GM19324 (cell line): ENCODE data around the gene CUL1.

Experiments
- ATAC-seq: cut with Tn5 transposase; IDR thresholded peaks from one replicate; pipeline ENCODE4 v1.9.1; 2021; ENCODE audit warnings: mild to moderate bottlenecking, moderate library complexity; ENCODE audit not compliant: unreplicated experiment, low FRiP score

CUL1 gene

DNA sequence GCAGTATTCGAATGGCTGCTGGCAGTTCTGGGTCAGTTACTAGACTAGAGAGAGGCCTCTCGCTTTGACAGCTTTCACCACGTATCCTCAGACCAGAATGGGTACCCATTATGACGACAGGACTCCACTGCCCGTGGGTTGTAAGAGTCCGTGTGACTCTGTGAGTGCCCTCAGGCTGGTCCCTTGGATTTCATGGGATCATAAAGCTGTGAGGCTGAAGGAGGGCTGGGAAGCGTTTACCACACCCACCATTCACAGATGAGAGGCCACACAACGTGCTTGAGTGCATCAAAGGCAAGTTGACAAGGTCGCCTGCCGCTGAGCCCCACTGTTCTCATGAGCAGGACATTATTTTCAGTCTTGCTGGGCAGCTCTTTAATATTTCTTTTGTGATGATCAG is 98.1 kb downstream of the CUL1 start:
- ATAC-seq: no peak

DNA sequence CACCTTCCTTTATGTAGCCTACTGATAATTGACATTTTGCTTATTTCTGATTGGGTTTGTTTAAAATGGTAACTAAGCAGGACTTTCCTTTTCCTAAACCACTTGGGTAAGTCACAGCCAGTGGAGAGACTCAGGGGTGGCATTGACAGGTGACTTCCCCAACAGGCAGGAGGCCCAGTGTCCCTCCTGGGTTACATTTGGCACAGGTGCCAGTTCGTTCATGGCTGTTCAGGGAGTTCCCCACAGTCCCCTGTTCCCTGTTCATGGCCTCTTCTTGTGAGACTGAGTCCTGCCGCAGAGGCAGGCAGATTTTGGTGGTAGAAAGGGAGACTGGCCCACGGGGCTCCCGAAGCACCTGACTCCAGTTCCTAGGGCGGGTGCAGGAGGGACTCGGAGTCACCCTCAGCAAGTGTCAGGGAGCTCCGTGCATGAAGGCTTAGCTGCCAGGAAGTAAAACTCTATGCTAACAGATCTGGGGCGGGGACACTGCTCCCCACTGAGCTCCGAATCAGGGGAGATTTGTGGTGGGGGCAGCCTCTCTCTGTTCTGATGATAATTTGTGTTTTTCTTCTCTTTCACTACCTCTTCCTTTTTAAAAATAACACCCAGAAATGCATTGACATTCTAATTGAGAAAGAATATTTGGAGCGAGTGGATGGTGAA is 101.3 kb downstream of the CUL1 start:
- ATAC-seq: no peak

DNA sequence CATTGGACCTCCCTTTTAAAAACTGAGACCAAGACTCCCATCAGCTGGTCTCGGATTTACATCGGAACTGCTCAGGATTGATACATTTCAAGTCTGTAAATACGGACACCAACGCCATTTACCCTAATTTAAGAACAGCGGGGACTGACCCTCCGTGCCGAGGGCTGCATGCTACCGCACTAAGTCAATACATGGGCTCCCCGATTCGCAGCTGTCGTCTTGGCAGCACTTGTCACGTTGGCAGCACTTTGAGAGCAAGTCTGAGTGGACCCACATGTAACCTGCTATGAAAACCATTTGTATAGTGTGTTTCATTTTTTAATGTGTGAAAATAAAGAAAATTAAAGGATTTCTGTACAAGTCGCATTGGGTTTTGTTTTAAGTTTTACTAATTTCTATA is 102.0 kb downstream of the CUL1 start:
- no peak for ATAC-seq

DNA sequence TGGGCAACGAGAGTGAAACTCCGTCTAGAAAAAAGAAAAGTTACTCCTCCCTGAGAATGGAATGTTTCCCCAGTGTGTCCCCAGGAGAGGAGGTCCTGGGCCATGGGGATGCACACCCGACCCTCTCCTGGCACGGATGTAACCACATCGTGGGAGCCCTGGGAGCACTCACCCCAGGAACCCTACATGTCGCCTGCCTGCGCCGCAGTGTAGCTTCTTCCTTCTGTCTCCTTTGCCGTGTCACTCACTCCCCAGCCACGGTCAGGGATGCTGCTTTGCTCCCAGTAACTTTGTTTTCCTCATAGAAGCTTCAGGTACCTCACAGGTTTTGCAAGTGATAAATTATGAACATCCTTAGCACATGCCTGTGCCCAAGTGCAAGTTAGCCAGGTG is 103.4 kb downstream of the CUL1 start:
- ATAC-seq: no peak

DNA sequence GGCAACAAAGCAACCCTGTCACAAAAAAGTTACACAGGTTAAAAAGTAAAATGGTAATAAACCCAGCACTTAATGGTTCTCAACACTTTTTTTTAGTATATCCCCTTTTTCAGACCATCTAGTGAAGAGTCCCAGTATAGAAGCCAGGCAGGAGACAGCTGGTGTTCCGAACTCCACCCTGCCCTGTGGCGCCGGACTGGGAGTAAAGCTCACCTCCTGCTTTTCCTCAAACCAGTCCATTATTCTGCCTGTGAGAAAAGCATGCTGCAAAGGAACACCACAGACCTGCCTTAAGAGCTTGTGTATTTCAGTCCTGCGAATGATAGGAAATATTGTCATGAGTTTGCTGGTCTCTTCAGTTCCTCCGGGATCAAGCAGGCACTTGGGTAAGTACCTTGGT is 104.4 kb downstream of the CUL1 start:
- no peak for ATAC-seq

DNA sequence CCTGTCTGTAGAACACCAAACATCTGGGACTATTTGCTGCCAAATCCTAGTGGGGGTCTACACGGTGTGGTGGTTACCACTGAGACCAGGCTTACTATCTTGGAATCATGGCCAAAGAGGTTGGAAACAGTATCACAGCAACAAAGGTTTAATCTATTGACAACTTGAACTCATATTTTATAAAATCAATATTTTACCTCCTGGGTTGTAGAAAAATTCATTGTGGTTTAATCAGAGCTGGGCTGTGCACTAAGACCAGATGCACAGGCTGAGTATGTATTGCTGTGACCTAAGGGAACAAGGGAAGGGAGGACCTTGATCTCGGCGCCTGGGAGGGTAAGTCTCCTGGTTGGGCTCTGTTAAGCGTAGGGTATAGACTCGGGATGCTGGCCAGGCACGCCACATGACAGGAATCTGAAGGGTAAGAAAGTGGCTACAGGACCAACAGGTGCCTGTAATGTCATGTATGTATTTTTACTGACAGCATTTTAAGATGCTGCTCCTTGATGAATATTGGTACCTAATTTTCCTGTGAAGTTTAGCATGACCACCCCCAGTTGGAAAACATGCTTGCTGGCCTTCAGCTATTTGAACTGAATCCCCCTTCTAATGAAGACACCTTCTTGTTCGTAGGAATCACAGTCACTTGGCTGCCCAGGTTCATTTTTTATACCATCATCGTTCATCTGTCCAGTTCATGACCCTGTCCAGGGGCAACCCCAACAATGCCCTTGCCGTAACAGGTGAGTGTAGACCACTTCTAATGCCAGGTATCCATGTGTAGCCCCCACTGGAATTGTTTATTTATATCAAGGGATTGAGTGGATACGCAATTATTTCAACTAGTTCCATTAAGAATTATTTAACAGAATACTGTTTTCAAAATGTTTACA is 105.9 kb downstream of the CUL1 start:
- ATAC-seq: no peak

DNA sequence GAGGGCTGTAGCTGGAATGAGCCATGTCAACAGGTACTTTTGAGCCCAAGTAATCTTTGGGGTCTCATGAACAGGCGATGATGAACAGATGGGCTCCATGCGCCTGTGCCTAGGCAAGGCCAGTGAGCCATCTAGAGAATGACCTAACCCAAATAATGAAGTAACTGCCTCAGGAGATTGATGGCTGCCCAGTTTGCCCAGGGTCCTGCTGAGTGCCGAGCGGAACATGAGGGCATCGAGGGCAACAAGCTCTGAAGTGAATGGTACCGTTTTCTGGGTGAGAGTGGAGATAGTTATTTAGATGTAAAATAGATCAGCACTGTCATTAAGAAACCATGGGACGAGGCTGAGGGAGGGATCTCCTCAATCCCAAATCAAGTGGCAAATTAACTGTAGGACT is 107.5 kb downstream of the CUL1 start:
- ATAC-seq: no peak

DNA sequence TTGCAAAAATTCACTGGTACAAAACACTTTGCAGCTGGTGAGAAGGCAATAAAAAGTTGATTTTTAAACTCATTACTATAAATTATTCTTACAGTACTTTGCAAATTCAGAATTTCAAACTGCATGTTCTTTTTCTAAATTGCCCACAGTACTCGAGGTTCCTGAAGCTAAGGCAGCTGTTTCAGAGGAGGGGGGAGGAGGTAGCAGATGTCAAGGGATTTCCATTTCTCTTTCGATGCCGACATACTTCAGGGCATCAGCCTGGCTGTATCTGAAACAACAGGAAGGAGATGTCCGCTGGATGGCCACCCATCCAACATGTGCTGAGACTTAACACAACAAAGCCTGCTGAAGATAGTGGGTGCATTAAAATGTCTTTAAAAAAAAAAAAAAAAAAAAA is 108.7 kb downstream of the CUL1 start:
- ATAC-seq: no peak

DNA sequence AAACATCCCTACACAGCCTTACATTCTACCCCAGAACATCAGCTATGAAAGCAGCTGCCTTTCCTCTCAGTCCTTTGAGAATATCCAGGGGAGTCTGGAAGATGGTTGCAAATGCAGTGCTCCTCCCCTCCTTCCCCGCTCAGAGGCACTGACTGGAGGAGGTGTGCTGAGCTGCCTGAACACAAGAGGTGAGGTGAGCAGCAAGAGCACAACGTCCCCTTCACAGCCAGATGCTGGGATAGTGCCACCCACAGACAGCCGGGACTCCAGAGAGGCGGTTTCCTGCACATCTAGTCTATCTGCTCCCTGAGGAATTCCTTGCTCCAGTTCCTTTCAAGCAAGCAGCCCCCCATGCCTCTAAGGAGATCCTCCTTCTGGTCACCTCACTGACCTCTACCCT is 111.2 kb downstream of the CUL1 start:
- ATAC-seq: no peak

DNA sequence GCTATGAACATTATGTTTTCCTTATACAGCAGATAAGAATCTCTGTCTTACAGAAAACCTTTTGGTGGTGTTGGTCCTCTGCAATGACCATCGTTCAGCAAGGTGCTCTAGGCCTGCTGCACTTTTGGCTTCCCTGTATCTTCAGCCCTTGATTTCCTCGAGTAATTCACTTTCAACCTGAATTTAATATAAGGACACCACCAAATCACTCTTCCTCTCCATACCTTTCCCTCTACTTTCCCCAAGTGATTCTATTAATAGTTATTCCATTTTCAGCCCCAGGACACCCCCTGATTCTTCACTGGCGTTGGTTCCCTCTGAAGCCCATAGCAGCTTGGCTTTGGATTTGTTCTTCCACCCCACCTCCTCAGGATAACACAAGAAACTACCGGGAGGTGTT is 113.2 kb downstream of the CUL1 start:
- ATAC-seq: no peak

DNA sequence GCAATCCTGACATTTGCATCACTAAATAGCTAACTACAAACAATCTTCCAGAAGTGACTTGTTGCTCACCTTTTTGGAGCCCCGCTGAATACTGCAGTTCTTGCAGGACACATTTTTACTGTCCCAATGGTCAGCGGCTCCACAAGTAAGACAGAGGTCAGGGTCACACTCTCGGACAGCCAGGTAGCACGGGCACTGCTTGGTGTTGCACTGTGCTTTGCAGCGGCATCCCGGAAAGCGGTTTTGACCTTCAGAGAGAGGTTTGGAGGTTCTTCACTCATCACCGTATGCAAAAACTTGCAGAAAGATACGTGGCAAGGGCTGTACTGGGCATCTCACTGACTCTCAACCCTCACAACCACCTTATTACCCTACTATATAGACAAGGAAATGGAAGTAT is 115.2 kb downstream of the CUL1 start:
- no peak for ATAC-seq

DNA sequence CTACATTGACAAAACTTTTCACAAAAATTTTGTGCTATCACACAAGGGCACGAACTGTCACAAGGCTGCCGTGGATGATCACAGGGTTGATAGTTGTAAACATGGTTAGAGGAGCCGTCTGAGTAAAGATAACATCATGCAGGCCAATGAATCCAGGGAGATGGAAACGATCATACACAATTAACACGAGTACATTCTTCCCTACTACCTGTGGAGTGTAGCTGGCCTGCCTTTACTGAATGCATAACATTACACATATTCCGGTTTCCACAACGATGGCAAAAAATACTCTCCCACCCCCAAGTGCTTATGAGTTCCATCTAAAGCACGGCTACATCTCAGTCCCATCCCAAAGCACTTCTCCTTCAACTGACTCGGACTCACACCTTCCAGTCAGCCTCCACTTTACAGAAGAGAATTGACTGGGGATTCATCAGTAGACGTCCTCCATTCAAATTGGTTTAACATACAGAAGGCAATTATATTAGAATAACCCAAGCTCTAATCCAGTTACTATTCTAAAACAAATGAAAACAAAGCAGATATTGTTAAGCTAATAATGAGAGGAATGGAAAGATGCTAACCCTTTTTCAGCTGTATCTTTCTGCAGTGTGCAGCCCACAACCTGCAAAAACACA is 116.3 kb downstream of the CUL1 start:
- ATAC-seq: no peak

DNA sequence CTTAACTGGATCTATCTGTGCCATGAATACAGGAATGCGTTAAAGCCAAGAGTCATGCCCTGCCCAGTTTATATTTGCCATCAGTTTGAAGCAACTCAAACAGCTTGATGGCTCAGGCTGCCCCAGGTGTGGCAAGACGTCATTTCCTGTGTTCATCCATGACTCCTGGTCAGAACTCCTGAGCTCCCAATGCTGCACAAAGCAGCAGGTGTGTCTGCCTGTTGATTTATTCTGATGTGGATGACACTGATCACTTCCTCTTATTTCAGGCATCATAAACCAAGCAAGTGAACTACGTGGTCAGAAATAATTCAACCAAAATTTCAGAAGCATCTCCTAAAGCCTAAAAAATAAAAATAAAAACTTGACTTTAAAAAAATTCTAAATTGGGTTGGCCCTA is 116.9 kb downstream of the CUL1 start:
- no peak for ATAC-seq

DNA sequence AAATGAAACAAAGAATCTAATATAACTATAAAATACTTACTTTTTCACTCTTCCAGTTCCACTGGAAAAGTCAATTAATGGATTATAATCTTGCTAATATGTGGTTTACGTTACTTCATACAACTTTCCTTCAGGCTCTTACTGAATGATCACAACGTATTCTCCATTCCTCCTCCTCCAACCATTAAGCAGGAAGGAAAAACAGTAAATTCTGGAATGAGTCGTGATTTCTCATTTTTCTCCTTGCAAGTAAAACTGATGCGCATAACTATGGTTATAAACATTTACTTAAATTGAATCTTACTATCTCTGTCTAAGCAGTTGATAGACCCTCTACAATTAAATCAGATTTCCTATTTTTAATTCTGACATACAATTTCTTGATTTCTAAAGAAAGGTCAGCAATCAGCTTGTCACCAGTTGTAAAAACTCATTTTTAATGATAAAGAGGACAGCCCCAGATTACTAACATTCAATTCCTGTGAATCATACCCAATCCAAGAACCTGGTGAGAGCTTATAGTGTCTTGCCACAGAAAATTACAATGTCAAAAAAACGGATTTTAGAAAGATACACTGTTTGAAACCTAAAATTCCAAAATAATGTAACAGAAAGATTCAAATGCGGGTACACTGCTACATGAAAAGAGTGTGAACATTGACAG is 121.1 kb downstream of the CUL1 start:
- no peak for ATAC-seq

DNA sequence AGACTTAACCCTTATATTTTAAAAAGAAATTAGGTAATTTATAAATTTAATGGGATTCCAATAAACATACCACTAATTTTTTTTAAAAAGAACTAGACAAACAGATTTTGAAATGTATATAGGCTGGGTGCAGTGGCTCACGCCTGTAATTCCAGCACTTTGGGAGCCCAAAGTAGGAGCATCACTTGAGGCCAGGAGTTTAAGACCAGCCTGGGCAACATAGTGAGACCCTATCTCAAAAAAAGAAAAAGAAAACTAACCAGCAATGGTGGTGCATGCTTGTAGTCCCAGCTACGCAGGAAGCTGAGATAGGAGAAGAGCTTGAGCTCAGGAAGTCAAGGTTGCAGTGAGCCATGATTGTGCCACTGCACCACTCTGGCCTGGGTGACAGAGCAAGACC is 122.7 kb downstream of the CUL1 start:
- no peak for ATAC-seq

DNA sequence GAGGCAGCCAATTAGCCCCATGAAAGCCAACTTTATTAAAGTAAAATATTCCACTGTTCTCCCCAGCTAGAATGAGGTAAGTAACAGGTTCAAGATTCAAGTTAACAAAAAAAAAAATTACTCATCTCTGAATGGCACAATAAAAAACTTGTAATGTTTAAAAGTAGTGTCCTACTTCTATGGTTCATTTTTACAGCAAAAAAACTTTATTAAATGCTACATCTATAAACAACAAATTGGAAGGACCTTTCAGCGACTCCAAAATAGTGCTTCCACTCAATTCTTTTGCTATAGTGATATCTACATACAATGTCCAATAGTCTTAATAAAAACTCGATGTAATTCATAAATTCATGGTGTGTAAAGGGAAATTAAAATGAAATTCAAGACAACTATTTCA is 126.2 kb downstream of the CUL1 start:
- ATAC-seq: no peak

DNA sequence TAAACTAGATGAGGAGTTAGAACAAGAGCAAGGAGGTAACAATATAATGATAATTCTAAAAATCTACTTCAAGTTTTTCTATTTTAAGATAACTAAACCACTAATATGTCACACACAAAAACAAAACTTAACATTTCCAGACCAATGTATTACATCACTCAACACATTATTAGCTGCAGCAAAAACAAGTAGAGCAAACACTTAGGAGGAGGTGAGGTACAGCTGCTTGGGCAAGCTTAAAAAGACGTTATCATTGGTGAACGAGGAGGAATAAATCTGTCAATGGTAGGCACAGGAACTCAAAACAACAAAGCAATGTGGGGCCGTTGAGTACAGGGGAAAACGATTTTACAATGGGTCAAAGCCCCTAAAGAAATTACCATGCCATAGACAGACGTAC is 126.6 kb downstream of the CUL1 start:
- ATAC-seq: no peak

DNA sequence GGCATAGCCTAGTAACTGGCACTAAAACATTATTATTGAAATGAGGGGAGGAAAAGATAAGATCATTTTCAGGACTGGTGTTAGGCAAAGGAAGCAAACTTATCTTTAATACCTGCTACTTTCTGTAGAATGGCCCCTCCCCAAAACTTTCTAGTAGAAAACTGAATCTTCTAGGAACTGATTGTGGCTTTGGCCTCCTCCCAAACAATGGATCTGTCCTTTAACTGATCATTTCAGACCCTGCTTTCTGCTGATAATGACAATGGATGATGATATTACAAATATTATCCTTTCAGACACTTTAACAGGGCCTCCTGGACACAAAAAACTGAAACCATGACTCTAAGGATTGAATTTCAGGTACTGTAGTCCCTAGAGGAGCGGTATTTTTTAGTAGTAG is 130.3 kb downstream of the CUL1 start:
- ATAC-seq: no peak

DNA sequence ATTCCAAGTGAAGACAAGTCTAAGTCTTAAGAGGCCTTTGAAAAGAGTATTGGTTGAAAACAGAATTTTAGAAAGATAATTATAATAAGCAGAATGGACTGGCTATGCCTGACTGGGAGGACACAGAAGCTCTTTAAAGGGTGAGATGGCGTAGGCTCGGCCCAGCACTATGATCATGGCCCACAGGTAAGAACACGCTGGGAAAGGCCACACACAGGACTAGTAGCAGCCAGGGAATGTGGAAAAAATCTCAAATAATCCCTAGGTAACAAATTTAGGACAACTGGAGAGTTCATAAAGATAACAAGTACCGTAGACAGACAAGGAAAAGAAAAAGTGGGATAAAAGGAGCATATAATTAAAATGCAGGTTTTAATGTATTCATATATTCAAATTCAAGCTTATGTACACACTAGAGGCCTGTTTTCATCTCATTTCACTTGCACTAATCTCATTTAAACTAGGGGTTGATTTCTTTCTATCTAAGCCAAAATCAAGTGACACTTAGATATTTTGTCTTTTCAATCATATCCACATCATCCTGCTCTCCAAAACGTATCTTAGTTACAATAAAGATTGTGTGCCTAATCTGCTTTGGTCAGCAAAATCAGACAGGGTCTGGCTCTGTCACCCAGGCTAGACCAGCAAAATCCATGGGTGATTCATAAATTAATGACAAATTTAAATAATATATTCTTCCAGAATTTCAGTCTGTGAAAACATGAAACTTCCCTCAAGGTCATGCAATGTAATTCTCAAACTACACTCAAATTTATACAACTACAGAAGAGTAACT is 132.4 kb downstream of the CUL1 start:
- ATAC-seq: no peak

DNA sequence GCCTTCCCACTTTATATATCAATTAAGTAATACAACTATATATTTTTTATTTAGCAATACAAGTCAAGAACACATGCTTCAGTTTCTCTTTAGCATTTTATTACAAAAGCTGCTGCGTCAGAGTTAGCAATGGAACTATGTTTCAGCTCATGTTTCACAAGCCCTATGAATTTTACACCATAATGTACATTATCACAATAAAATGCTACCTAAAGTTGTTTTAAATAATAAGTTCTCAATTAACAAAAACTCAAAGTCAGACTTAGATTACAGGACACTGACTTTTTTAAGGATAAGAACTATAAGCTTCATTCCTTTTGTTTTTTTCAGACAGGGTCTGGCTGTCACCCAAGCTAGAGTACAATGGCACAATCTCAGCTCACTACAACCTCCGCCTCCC is 133.1 kb downstream of the CUL1 start:
- no peak for ATAC-seq
